NCI-H2029 (cell line): Measurements from ENCODE around the gene JAZF1.

ENCODE experiments used
- DNase-seq: peaks from one replicate; lab custom pipeline; 2025; lab: John Stamatoyannopoulos, UW

Gene JAZF1

GRCh38 chr7:28106321-28106829 is 74.2 kb downstream of the JAZF1 start:
- DNase-seq, result peak; percentile 81

DNA sequence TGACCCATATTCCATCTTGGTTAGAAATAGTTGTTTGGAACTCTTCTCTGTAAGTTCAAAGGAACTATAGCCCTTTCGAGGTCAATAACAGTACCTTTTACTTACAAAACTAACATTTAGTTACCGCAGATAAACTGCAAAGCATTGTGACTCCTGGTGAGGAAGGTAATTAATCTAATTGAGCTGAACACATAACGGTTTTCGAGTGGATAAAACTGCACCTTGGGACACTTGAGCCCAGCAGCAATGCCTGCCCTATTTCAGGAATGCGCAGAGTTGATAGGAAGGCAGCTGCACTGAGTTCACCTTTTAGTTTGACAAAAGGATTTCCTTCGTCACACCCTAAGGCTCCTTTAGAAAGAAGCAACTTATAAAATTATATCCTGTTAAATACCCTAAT is 75.4 kb downstream of the JAZF1 start:
- no peak for DNase-seq

DNA sequence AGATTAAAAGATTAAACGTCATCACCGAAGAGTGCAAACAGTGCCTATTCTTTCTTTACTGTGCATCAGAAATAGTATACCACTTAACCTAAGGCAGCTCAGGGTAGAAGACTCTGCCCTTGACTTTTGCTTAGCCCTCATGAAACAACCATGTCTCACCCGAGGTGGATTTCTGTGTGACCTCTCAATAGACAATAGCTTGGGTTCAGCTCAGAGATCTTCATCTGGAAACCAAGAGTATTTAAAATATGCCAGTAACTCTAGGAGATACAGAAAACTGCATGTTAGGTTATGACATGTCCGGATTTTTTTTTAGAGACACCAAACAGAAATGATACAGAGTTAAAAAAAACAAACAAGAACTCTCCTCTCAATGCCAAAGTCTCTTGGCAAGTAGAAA is 75.8 kb downstream of the JAZF1 start:
- DNase-seq, result no peak

DNA sequence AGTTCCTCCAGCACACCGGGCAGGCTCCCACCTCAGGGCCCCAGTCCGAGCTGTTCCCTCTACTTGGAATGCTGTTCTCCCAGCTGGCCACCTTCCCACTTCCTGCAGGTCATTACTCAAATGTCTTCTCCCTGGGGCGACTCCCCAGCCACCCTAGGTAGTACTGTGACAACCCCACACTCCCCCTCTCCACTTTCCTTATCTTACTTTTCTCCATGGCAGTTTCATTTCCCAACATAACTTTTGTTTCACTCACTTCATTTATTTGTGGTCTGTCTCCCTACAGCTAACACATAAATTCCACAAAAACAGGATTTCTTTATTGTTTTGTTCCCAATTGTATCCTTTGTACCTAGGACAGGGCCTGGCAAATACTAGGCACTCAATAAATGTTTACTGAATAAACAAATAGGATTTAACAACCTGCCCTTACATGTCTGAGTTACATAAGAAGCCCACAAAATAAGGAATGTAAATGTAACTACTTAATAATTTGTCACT is 76.5 kb downstream of the JAZF1 start:
- DNase-seq, result no peak

- DNase-seq, result no peak
These were observed 77.8 kb downstream of the JAZF1 start for GRCh38 chr7:28102797-28103196.

- DNase-seq, result no peak
These were observed 83.9 kb downstream of the JAZF1 start for GRCh38 chr7:28096713-28097112.

- no peak for DNase-seq
These were observed 85.4 kb downstream of the JAZF1 start for GRCh38 chr7:28095231-28095630.

DNA sequence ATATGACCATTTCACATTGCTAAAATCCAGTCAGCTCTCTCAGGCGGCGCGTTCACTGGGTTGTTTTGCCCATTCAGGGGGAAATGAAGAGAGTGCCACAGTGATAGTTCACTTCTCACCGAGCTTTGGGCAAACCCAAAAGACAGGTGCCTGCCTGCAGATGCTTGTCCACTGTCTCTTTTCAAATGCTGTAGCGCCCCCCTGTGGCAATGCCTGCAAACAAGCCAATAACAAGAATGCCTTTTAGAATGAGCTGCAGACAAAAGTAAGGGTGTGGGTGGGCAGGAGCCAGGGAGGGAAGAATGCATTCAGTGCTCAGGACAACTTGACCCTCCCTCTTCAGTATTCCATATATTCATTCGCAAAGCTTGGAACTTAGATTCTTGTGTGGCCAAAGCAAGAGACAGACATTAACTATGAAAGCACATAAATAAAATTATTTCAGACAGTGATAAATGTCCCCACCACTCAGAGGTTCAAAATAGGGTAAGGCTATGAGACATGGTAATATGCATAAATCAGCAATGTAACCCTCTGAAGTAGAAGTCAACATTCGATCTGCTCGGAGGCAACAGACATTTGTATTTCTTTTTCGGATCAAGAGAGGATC is 86.9 kb downstream of the JAZF1 start:
- peak; percentile 50 for DNase-seq

GRCh38 chr7:28091190-28091589 is 89.4 kb downstream of the JAZF1 start:
- no peak for DNase-seq

- no peak for DNase-seq
These were observed 91.5 kb downstream of the JAZF1 start for GRCh38 chr7:28088901-28089714.

DNA sequence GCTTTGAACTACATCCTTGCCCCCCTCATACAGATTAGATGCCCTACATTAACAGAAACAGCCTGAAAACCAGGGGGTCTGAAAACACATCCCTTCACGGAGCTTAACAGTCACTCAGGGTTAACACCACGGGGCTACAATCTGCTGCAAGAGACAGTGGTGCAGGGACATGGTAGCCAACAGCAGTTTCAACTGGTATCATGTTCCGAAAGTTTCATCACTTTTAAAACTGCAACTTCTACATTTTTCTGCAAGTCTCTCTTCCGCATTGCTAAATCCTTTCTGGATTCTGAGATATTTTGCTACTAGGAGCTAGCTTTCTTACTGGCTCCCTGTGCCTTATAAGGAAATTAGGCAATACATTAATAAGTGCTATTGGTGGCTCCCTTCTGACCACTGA is 92.6 kb downstream of the JAZF1 start:
- DNase-seq, result no peak

DNA sequence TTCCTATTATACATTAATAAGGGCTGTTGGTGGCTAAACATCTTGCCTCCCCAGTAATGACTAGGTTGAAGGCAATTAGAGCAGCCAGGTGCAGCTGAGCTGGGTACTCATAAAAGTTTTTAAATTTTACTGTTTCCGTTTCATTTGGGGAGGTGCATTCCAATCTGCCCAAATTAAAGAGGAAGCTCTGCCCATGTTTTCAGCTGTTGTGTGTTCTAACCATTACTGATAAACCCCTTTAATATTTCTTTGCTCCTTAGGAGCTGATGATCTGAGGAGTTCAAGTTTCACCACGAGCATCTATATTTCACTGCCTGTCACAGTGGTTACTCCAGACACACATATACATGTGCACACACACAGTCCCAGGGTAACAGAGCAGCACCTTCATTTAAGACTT is 94.4 kb downstream of the JAZF1 start:
- DNase-seq, result no peak

DNA sequence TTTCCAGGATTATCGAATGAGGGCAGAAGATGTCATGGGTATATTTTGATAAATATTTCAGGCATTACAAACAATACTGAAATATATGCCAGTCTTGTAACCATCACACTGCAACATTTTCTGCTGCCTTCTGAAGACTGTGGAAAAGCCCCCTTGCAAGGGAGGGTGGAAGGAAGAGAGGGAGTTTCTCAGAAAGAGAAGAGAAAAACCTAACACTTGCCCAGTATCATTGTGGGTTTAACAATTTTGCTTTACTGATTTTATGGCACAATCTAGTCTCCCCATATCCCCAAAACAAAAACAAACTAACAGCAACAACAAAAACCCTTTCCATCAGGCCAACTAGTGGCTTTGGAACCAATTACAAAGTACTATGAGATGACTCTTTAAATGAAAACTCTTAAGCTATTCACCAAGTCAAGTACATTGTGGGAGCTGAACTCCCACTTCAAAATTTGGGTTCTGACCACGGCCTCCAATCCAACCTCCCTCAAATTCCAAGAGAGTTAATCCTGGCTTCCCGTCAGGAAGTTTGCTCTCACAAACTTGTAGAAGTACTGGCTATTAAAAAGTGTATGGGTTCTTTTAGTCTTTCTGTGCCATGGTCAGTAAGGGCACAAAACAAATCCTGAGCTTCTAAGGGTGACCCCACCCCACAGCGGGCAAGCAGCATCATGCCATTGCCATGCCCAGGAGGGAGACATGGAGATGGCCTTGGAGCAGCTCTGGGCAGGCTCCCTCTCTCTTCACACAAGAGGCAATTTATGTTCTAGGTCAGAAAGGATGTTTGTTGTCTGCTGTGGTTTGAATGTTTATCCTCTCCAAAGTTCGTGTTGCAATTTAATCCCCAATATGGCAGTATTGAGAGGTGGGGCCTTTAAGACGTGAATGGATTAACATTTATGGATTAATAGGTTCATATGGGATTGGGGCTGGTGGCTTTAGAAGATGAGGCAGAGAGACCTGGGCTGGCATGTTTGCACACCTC is 96.3 kb downstream of the JAZF1 start:
- no peak for DNase-seq

- DNase-seq, result no peak
These were observed 97.2 kb downstream of the JAZF1 start for GRCh38 chr7:28083164-28083997.

- no peak for DNase-seq
These were observed 98.5 kb downstream of the JAZF1 start for GRCh38 chr7:28082071-28082470.

DNA sequence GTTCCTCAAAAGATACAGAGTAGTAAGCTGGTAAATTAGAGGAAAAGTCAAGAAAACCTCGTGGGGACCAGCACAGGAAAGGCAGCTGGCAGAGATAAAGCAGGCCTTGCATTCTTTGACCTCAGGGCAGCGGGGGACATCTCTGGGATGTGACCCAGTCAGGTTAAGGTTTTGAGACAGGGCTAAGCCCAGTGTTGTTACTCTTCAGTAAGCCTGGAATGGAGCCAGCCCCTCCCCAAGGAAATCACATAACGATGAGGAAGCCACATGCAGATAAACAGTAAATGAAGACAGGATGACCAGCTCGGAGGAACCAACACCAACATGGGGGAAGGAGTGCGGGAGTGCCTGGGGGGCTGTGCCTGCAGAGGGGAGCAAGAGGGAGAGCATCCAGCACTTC is 99.6 kb downstream of the JAZF1 start:
- DNase-seq, result no peak

DNA sequence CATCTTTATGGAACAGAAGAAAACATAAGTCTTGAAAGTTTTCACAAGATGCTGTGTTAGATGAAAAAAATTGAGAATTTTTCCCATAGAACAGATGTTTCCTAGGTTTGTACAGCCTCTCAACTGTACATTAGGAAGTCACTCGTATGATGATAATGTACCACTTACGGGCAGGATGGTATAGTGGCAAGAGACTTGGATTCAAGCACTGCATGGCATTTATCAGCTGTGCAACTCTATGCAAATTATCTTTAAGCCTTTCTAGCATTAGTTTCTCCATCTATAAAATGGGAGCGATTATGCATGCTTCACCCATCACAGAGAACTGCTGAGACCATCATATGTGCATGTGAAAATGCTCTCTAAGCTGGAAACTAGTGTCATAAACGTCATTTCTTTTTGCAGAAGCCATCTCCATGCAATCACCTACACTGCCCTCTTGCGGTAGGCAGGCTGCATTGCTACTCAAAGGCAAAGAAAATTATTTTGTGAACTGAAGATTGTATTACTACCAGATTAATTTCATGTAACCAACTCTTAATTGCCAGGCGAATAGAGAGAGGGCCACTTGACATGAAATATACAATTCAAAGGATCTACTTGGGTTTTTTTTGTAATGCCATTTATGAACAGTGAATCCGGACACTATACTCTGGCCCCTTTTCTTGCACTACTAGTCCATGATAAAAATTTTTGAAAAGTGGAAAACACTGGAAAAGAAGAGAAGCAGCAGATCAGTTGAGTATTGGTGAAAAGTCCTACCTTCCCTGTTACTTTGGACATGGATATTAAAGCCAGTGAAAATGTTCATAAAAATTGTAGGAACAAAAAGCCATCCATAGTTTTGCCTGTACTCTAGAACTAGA is 102.3 kb downstream of the JAZF1 start:
- no peak for DNase-seq

DNA sequence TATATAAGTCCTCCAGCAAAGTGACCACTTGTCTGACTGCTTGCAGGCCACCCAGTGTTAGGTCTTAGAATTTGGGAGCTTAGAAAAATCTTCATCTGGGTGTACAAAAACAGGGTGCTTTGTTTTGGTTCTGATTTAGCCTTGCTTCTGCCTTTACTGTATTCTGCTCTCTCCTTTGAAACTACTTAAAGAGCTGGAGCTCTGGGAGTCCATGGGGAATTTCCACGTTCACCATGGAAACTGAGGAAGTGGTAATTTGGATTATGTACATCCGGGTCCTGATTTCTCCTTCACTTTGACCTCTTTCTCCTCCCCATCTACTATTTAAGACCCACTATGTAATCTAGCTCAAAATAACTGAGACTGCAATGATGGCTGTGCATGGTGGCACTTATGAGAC is 103.0 kb downstream of the JAZF1 start:
- DNase-seq, result no peak

DNA sequence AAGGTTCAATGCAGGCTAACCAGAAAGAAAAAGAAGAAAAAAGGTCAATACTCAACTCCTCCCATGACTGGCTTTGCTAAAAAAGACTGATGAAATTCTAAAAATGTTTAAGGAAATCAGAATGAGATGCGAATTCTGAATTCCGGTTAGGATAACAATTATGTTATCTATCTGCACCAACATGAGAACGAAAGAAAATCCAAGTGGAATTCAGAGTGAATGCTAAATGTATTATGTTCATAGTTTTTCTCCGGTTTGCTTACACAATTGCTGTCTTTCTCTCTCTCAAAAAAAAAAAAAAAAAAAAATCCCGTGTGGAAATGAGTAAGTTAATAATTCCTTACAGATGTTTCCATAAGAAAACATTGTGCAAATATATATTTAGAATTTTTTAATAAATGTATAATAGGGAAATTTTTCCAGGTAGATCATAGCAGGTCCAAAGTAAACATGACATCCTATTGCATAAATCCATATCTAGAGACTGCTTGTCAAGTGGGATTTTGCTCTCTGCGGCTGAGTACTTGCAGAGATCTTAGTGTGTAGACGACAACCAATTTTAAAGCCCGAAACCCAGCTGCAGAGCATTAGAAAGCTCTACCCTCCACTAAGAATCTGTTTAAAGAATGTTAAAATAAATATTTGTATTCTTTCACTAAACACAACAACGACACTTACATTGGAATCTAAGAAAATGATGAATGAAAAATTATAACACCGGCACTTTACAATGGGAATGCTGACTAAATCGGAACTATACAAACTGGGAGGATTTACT is 104.0 kb downstream of the JAZF1 start:
- DNase-seq, result no peak
